Thoracic aorta (tissue), 2 donors: ENCODE data around the gene LHPP. TPM values are rescaled to one million over a fixed set of nuclear protein-coding genes. Genes with fewer than 3 reads are reported as not detected.

ENCODE experiments used
- ATAC-seq: fragments of 150-250 bp; one replicate; pipeline ENCODE4 v1.8.0; 2017; ENCODE audit warnings: low read depth; ENCODE audit not compliant: insufficient number of reproducible peaks, low FRiP score
- DNase-seq: peaks from one replicate; pipeline ENCODE4 v3.0.0-alpha.2; 2020; ENCODE audit warnings: low spot score
- H3K27ac ChIP-seq, 2 donors: fragments of 200-600 bp; sonication (generic); 1 replicate in 1 of 2; 2 replicates in 1 of 2; pipeline ENCODE4 v1.5.1; 2016; ENCODE audit warnings: mild to moderate bottlenecking in 2 of 2, moderate library complexity in 2 of 2
- H3K27me3 ChIP-seq: fragments of 200-600 bp; sonication (generic); replicated peaks from 2 replicates; pipeline ENCODE4 v1.6.0; 2016; ENCODE audit warnings: mild to moderate bottlenecking; ENCODE audit not compliant: insufficient read depth
- H3K36me3 ChIP-seq: fragments of 200-600 bp; sonication (generic); one replicate; pipeline ENCODE4 v1.5.1; 2016
- H3K4me1 ChIP-seq, 2 donors: fragments of 200-600 bp; sonication (generic); 1 replicate in 1 of 2; 2 replicates in 1 of 2; pipeline versions ENCODE4 v1.5.1 to v1.6.0; 2016; ENCODE audit warnings: low read depth in 2 of 2, mild to moderate bottlenecking in 1 of 2; ENCODE audit not compliant: control insufficient read depth in 1 of 2
- H3K4me3 ChIP-seq: fragments of 200-600 bp; sonication (generic); 2 replicates; pipeline ENCODE4 v1.5.1; 2016; ENCODE audit warnings: mild to moderate bottlenecking
- H3K9me3 ChIP-seq: fragments of 200-600 bp; sonication (generic); 2 replicates; pipeline ENCODE4 v1.5.1; 2016
- total RNA-seq, 2 donors: library from RNA; depleted of rRNA; stranded (reverse); fragments of >200 nt; gene quantifications; one replicate each; pipeline versions ENCODE4 v1.1.0 to v1.2.3, GENCODE V29; 2016
- TF ChIP-seq, protein P1 (sequence below): fragments of 200-600 bp; sonication (generic); IDR thresholded peaks from one replicate; pipeline ENCODE4 v1.5.1; 2019; ENCODE audit warnings: antibody characterized with exemption

Gene LHPP
- total RNA-seq, 2 donors from 2014 or later: 7.2 to 24.1 TPM

DNA sequence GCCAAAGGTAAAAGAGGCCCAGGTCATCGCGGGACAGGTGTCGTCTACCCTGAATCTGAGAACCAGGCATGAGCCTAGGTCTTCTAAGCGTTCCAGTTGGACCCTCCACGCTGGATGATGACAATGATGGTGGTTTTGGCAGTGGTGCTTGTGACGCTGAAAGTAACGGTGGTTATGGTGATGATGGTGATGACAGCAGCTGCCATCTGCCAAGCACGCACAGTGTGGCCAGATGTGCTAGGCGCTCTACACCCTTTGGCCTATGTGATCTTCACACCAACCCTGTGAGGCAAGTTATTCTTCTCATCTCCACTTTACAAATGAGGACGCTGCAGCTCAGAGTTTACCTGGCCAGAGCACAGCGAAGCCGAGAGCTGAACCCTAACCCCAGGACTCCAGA lies 188.6 kb downstream of the LHPP start:
- H3K27ac ChIP-seq: no peak overlapping the region
- H3K27me3 ChIP-seq: no peaks in the 10 kb centered on the region
- DNase-seq (no peak), ATAC-seq (no peak)
- no peaks in the 10 kb centered on the region for H3K9me3 ChIP-seq
- TF ChIP-seq, protein P1, sequence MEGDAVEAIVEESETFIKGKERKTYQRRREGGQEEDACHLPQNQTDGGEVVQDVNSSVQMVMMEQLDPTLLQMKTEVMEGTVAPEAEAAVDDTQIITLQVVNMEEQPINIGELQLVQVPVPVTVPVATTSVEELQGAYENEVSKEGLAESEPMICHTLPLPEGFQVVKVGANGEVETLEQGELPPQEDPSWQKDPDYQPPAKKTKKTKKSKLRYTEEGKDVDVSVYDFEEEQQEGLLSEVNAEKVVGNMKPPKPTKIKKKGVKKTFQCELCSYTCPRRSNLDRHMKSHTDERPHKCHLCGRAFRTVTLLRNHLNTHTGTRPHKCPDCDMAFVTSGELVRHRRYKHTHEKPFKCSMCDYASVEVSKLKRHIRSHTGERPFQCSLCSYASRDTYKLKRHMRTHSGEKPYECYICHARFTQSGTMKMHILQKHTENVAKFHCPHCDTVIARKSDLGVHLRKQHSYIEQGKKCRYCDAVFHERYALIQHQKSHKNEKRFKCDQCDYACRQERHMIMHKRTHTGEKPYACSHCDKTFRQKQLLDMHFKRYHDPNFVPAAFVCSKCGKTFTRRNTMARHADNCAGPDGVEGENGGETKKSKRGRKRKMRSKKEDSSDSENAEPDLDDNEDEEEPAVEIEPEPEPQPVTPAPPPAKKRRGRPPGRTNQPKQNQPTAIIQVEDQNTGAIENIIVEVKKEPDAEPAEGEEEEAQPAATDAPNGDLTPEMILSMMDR: no peak
- no peak overlapping the region for H3K4me3 ChIP-seq
- peaks cover 29 to 50% of the 10 kb centered on the region in 2 donors for H3K4me1 ChIP-seq
- no peaks in the 10 kb centered on the region for H3K36me3 ChIP-seq

DNA sequence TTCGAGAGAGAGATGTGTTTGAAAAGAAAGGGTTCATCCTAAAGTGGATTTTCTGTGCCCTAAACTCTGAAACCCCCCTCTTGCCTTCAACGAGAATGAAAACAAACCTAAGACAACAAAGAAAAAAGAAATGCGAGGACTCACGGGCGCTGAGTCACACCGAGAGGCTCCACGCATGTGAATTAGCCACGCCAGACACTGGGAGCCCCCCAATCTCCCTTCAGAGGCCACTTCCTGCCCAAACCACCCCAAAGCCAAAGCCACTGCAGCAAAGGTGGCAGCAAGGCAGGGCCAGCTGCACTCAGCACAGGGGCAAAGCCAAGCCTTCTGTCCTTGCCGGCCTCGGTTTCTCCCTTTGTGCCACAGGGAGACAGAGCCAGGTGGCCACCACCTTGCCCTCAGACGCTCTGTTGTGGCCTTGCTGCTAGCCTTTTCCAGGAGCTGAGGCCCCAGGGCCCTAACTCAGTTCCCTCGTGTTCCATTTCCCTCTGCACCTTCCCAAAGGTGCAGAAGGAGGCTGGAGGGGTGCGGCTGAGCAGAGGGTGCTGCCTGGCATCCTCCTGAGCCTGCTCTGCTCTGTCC lies 189.3 kb downstream of the LHPP start:
- ATAC-seq (no peak), DNase-seq (no peak)
- Histone ChIP-seq H3K4me1 (peaks cover 26 to 45% of the 10 kb centered on the region in 2 donors), H3K9me3 (no peaks in the 10 kb centered on the region), H3K36me3 (no peaks in the 10 kb centered on the region), H3K4me3 (no peak overlapping the region), H3K27ac (no peak overlapping the region), H3K27me3 (no peaks in the 10 kb centered on the region)
- TF ChIP-seq, protein P1: no peak

DNA sequence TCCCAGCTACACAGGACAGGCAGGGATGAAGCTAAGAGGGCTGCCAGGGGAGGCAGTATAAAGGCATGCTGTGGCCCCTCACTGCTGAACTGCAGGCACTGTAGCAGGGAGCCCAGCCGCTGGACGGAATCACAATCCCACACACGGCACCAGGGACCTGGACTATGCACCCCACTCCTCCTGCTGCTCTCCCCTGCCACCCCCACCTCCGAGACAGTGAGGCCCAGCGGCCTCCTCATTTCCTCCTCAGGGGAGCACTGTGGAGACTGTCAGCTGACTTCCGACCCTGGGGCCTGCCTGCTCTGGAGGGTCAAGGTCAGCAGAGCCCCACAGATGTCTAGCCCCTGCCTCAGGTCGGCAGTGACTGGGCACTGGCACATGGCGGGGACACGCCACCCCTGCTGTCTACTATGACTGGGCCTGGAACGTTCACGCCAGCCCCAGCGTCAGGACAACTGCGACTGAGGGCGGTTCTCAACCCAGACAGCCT lies 189.8 kb downstream of the LHPP start:
- H3K4me3 ChIP-seq: no peak overlapping the region
- no peaks in the 10 kb centered on the region for H3K36me3 ChIP-seq
- H3K27me3 ChIP-seq: no peaks in the 10 kb centered on the region
- TF ChIP-seq, protein P1: no peak
- H3K9me3 ChIP-seq: no peaks in the 10 kb centered on the region
- DNase-seq (no peak), ATAC-seq (no peak)
- peaks cover 22 to 40% of the 10 kb centered on the region in 2 donors for H3K4me1 ChIP-seq
- no peak overlapping the region for H3K27ac ChIP-seq

DNA sequence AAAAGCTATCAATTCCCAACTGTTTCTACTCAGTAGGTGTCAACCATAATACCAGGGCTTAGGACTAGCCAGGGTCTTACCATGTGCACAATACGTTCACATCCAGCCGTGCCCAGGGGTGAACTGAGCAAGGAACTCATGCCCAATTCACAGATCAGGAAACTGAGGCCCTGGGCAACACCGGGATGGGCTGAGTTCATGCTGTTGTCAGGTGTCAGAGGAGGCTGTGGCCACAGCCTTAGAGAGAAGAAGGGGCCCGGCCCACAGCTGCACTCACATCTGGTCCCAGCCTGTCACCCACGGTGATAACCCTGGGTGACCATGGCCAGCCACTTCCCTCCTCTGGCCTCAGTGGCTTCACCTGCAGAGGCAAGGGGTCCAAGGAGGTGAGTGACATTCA lies 190.6 kb downstream of the LHPP start:
- Histone ChIP-seq H3K9me3 (no peaks in the 10 kb centered on the region), H3K4me1 (peaks cover 15 to 32% of the 10 kb centered on the region in 2 donors), H3K4me3 (no peak overlapping the region), H3K36me3 (no peaks in the 10 kb centered on the region), H3K27me3 (no peaks in the 10 kb centered on the region), H3K27ac (no peak overlapping the region)
- DNase-seq: no peak
- TF ChIP-seq, protein P1: no peak
- ATAC-seq: no peak

DNA sequence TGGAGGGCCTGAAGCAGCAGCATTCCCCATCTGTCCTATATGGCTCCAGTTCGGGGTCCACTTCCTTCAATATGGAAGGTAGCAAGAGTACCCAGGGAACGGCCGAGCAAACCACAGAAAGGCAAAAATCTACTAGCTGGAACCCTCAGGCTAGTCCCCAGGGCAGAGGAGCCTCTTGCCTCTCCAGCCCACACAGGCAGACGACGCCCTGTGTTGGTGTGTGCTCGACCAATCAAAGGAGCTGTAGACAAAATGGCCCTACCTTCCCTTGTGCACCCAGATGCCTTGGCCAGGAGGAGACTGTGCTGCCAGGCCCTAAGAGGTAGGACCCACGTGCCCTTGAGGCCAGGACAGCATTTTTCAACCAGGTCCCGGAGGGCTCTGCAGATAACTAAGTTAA lies 191.1 kb downstream of the LHPP start:
- ATAC-seq (no peak), DNase-seq (no peak)
- Histone ChIP-seq H3K27me3 (no peaks in the 10 kb centered on the region), H3K36me3 (no peaks in the 10 kb centered on the region), H3K27ac (no peak overlapping the region), H3K9me3 (no peaks in the 10 kb centered on the region), H3K4me3 (no peak overlapping the region), H3K4me1 (peaks cover 11 to 29% of the 10 kb centered on the region in 2 donors)
- TF ChIP-seq, protein P1: no peak
